NT2/D1 (cell line): ENCODE results near the gene ALOX5.

Experiments
- SUZ12 ChIP-seq: IDR thresholded peaks from 2 replicates; pipeline ENCODE4 v1.6.1; 2011; ENCODE audit not compliant: insufficient read length, insufficient read depth; ENCODE audit errors: extremely low read depth
- YY1 ChIP-seq: IDR thresholded peaks from 2 replicates; pipeline ENCODE4 v1.6.1; 2011; ENCODE audit not compliant: insufficient read length, insufficient read depth
- ZNF274 ChIP-seq: IDR thresholded peaks from 2 replicates; pipeline ENCODE4 v1.6.1; 2011; ENCODE audit warnings: mild to moderate bottlenecking, low read depth, low read length

DNA sequence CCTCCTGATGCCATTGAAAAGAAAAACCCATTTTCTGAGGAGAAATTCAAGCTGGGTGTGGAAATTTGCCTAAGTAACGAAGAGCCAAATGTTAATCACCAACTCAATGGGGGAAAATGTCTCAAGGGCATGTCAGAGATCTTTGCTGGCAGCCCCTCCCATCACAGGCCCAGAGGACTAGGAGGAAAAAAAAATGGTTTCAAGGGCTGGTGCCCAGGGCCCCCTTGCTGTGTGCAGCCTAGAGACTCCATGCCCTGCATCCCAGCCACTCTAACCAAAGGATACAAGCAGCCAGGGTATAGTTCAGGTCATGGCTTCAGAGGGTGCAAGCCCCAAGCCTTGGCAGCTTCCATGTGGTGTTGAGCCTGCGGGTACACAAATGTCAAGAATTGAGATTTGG is 106.3 kb downstream of the ALOX5 start:
- TF ChIP-seq ZNF274 (no peak), YY1 (no peak), SUZ12 (no peak)
